Measurements from ENCODE around the gene BRDT.

The BRDT gene

DNA sequence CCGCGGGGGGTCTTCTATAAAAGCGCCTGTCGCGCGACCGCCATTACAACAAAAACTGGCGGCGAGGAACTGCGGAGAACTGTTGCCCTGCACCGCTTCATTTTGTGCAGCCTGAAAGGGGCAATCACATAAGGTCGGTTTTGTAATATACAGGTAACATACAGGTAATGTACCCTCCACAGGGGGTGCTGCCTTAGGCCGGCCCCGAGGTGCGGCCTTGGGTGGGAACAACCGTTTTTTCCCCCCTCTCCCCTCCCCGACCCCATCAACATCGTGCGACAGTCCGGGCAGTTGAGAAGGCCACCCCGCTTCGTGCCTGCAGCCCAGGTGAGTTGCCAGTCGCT lies at the start of gene BRDT:
BRDT (plus strand) TSS at position 46 of the 344 bp plus-strand sequence. CDS start 13,354 bp downstream, outside the sequence.
- DNase-seq (ENCODE audit: low read depth in 2 of 2), result no peak

DNA sequence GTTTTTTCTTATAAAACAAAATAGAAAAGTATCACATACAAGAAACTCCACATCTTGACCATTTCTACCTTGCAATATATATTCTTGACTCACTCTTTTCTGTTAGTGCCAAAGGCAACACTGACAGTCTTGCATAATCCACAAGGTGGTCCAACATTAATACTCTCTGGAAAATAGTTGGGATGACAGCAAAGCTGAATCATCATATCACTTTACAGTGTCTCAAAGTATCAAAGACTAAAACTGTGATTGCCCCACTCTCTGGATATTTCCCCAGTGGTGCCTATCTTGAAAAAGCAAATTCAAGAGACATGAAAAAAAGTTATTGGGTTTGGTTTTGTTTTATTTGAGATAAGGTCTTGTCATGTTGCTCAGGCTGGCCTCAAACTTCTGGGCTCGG lies 48.6 kb upstream of the BRDT start:
- DNase-seq (ENCODE audit: low read depth in 2 of 2), result no peak

DNA sequence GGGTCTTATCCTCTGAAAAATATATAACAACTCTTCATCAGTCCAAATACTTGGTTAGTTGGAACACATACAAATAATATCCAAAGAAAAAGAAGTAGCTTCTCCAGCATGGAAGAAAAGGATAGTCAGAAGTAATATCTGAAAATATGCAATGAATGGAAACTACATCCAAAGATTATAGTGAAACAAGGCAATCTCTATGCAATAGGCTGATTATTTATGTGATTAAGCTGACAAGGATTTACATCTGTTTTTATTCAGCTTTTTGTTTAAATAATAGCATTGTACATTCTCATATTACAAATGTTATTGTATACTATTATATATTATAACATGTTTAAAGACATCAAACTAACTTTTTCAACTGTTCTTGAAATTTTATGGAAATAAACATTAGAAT lies 48.0 kb upstream of the BRDT start:
- no peak for DNase-seq (ENCODE audit: low read depth in 2 of 2)

DNA sequence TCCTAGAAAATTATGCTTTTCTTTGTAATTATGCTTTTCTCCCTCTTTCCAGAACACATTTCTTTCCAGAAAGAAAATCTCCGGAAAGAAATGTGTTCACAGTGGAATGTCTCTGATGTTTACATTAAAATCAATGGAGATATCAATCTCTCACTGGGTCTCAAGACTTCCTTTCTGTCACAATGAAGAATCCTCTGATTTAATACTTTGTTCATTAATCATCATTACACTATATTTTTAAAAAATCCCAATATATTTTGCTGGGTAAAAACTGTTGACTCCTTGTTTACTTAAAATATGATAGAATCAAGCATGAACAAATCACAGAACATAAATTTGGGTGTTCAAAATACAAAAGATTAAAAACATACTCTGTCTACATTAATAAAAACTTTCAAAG lies 36.9 kb upstream of the BRDT start:
- no peak for DNase-seq (ENCODE audit: low read depth in 2 of 2)

DNA sequence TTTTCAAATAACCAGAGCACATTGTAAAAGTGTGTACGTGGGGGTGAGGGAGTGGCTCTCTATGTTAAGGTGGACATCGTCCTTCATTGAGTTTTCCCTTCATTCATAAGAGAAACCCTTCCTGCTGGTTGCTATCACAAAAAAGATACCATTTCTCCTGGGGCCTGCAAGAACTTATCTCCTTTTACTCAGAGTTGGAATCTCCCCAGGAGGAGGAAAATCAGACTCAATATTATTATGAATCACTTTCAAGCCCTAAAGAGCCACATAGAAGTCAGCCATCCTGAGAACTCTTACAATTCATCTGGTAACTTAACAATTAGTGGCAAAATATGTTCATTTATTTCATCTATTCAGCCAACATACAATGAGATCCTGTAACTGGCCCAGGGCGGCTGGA lies 36.2 kb upstream of the BRDT start:
- DNase-seq (ENCODE audit: low read depth in 2 of 2), result no peak

DNA sequence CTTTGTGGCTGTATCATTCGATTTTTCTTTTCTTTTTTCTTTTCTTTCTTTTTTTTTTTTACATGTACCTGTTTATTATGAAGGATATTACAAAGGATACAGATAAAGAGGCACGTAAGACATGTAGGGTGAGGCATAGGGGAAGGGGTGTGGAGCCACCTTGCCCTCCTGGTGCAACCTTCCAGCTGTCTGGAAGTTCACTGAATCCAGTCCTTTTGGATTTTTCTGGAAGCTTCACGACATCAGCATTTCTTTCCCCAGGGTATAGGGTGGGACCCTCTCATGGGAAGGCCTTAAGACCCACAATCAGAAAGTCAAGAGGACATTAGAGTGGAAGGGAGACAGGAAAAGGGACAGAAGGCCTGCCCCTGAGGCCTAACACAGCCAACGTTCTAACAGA lies 33.2 kb upstream of the BRDT start:
- DNase-seq (ENCODE audit: low read depth in 2 of 2), result no peak

DNA sequence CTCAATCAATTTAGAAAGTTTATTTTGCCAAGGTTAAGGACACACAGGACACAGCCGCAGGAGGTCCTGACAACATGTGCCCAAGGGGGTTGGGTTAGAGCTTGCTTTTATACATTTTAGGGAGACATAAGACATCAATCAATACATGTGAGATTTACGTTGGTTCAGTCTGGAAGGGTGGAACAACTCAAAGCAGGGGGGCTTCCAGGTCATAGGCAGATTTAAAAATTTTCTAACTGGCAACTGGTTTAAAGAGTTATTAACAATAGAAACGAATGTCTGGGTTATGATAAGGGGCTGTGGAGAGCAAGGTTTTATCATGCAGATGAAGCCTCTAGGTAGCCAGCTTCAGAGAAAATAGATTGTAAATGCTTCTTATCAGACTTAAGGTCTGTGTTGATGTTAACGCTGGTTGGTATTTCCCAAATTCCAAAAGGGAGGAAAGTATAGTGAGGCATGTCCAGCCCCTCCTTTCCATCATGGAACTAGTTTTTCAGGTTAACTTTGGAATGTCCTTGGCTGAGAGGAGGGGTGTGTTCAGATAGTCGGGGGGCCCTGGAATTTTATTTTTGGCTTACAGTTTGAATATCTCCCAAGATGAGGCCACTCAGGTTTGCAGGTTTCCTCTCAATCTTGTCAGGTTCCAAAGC lies 32.3 kb upstream of the BRDT start:
- DNase-seq (ENCODE audit: low read depth in 2 of 2), result no peak

DNA sequence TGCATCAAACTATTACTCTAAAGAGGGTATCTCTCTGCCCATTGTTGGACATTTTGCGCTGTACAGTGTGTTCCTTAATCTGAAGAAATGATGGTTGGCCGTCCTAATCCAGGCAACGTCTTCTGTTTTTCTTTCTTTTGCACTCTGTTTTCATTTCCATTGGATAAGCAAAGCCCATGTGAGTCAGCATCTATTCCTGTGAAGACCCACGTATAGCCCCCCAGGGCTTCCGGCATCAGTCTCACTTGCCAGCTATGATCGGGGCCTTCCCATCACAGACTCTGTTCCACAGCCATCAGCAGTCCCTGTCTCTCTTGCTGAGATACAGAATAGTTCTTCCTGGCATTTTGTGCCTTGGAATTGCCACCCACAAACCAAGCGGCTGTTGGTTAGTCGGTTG lies 29.2 kb upstream of the BRDT start:
- no peak for DNase-seq (ENCODE audit: low read depth in 2 of 2)

DNA sequence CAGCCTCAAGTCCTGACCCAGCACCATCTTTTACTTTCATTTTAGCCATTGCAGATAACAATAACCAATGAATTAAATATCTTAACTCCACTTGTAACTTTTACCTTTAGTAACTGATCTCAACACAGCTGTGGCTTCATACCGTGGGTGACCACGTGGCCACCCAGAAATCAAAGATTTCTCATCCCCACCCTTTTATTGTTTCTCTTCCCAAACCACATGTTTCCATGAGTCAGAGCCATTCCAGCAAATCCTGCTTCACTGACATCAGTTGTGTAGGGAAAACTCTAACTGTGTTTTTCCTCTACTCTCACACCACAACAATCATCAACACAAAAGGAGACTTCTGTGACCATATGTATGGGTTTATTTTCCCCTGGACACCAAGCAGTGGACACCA lies 25.1 kb upstream of the BRDT start:
- DNase-seq (ENCODE audit: low read depth in 2 of 2), result no peak

DNA sequence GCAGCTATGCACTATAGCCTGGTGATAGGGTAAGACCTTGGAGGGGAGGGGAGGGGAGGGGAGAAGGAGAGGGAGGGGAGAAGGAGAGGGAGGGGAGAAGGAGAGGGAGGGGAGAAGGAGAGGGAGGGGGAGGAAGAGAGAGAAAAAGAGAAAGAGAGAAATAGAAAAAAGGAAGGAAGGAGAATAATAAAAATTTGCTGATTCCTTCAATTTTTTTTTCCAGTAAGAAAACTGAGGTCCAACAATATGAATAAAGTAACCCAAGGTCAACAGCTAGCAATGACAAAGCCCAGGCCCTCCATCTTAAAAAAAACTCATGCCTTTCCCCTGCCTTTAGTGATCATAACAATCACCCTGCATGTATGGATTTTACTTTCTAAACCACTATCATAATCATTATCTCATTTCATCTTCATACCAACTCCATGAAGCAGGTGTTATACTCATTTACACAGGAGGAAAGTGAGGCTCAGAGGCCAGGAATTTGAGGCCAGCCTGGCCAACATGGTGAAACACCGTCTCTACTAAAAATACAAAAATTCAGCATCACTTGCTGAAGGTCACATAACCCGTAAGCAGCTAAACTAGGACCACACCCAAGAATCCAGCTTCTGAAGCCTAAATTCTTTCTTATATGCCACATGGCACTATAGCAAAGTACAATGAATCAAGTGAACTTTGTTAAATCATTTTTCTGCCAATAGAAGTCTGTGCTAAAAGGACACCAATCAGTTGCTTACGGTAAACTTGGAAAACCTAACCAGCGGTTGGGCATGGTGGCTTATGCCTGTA lies 23.4 kb upstream of the BRDT start:
- no peak for DNase-seq (ENCODE audit: low read depth in 2 of 2)

DNA sequence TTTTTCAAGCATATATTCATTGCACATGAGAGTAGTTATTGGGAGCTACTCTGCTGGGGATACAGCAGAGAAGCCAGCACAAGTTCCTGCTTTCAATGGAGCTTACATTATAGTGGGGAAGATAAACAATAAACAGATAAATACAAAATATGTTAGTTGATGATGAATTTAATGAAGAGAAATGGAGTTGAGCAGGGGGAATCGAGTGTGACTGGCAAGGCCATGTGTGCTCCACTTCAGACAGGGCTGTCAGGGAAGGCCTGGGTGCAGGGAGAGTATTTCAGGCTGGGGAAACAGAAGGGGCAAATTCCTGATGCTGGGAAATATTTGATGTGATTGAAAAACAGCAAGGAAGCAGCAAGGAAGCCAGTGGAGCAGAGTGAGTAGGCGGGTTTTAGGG lies 21.2 kb upstream of the BRDT start:
- DNase-seq (ENCODE audit: low read depth in 2 of 2), result no peak

DNA sequence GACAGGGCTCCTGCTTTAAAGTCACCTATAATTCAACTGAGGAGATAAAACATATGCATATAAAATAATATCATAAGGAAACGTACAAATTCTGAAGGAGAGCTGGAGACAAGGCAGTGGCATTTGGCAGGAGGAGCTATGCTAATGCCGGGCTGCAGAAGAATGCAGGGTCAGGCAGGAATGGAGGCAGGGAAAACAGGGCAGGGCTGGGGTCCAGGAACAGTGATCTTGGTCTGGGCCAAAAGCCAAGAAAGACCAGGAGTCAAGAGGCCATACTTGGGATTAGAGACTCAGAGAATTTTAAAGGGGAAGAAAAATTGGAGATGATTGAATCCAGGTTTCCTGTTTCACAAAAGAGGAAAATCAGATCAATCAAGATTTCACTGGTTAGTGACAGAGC lies 20.0 kb upstream of the BRDT start:
- DNase-seq (ENCODE audit: low read depth in 2 of 2), result no peak

DNA sequence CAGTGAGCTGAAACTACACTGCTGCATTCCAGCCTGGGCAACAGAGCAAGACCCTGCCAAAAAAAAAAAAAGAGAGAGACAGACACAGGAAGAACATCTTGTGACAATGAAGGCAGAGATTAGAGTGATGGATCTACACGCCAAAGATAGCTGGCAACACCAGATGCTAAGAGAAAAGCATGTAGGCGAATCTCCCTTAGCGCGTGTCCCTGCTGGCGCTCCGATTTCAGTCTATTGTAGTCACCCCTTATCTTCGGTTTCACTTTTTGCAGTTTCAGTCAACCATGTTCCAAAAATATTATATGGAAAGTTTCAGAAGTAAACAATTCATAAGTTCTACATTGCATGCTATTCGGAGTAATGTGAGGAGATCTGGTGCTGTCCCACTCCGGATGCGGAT lies 11.6 kb upstream of the BRDT start:
- no peak for DNase-seq (ENCODE audit: low read depth in 2 of 2)

DNA sequence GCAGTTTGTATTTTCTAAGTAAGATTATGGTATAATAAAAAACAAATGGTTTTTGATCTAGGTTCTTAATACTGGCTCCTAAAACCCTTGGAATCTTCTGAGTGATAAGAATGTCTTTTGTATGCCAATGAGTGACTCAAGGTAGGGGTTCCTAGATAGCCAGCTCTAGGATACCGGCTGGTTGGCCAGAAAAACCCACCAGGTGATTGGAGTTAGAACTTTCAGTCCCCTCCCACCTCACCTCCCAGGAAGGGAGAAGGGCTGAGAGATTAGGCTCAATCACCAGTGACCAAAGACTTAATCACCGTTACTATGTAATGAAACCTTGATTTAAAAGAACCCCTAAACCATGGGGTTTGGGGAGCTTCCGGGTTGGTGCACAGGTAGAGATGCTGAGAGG lies 8.7 kb upstream of the BRDT start:
- DNase-seq (ENCODE audit: low read depth in 2 of 2), result no peak

DNA sequence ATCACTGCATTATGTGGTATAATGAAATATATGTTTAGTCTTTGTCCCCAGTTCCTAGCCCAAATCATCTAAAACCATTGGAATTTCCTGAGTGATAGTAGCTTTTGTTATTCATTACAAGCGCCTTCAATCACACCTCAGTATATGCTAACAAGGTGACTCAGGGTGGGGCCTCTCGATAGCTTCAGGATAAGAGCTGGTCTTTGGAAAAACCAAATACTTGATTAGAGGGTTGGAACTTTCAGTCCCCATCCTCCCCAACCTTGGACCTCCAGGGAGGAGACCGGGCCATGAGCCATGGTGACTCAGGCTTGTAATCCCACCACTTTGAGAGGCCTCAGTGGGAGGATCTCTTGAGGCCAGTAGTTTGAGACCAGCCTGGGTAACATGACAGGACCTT lies 5.1 kb upstream of the BRDT start:
- no peak for DNase-seq (ENCODE audit: low read depth in 2 of 2)

DNA sequence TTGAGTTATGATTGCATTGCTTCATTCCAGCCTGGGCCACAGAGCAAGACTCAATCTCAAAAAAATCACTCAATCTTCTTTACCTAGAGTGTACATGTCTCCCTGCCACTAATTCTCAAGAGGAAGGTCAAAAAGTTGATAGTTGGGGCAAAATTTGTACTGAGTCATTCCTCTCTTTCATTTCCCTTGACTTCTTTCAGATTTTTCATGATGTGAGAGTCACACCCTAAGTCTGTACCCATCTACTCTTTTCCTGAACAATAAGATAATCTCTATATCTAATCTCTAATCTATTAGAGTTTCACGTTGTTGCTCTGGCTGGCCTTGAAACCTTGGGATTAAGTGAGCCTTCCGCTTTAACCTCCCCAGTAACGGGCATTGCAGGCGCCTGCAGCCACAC lies 1.1 kb upstream of the BRDT start:
- DNase-seq (ENCODE audit: low read depth in 2 of 2), result no peak

DNA sequence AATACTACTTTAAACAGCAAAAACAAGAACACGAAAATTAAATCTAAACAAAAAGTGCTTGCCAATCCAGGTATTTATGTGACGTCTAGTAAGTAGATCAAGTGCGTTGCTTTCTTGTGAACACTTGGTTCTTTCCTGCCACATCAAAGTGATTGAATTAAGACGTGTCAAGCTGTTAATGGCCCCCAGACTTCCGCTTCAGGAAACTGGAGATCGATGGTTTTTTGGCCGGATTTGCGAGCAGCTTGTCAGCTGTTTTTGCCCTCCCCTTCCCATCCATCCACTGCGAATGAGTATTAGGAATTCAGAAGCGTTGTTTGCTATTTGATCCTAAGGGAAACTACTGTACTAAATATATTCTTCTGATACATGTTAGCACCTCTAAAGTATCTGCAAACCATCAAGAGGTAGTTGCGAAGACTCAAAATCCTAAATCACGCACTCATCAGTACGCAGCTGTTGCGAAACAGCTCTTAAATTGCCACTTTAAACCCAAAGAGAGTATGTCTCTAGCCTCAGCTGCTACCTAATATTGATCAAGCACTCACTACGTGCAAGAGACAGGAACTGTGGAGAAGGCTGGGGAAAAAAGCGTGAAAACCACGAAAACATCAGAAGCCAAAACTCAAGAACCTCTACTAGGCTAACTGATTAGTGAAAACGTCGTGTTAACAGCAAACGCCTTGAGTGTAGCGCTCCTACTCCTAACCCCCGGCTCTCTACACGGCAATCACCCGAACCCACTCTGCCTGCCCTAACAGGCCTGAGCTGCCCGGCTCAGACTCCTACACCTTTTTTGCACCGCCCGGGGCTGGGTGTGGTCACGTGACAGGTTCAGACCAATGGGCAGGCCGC lies 473 bp upstream of the BRDT start:
- no peak for DNase-seq (ENCODE audit: low read depth in 2 of 2)

DNA sequence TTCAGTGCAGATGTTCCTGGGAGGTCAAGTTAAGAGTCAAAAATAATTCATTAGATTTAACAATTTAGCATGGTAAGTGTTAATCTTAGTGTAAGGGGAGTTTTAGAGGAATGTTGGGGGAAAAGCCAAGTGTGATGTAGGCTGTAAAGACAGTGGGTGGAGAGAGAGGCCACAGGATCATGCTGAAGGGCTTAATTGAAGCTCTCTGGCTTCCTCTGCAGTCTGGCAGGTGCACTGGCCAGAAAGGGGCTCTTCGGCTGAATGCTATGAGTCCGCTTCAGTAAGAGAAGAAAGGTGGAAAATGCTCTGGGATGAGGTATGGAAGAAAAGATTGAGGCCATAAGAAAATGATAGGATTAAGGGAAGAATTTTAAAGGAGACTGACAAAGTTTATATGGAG lies 3.0 kb downstream of the BRDT start:
- no peak for DNase-seq (ENCODE audit: low read depth in 2 of 2)

DNA sequence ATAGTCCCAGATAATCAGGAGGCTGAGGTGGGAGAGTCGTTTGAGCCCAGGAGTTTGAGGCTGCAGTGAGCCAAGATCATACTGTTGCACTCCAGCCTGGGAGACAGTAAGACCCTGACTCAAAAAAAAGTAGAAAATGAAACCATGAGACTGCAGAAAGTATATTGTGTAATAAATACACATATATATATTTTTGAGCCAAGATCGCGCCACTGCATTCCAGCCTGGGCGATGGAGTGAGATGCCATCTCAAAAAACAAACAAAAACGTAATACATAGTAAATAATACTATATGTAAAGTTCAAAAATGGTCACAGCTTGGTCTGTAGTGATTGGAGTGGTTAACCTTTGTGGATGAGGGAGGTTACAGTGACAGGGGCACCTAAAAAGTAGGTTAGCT lies 9.7 kb downstream of the BRDT start:
- no peak for DNase-seq (ENCODE audit: low read depth in 2 of 2)

DNA sequence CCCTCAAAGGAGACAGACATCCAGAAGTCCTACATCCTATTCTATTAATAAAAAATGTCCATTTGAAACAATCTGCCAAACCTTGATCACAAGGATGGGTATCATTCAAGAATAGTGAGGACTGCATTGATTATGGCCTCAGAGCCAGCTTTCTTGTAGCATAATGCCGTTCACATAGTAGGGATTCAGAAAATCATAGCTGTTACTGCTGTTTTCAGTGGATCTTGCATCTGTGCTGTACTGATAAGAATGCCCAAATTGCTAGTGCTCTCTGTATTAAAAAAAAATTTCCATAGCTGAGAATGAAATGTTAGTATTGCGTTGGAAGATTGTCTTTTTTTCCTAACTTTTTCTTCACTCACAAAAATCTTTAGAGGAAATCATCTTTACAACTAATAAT lies 19.1 kb downstream of the BRDT start:
- no peak for DNase-seq (ENCODE audit: low read depth in 2 of 2)

DNA sequence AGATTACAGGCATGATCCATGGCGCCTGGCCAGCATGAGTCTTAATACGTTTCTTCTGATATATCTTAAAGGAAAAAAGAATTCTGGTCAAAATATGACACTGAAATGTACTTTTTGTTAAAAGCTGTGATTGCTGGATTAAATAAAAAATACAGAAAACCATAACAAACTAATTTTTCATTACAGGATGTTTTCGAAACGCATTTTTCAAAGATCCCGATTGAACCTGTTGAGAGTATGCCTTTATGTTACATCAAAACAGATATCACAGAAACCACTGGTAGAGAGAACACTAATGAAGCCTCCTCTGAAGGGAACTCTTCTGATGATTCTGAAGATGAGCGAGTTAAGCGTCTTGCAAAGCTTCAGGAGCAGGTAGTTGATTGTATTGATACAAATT lies 30.2 kb downstream of the BRDT start:
- no peak for DNase-seq (ENCODE audit: low read depth in 2 of 2)

DNA sequence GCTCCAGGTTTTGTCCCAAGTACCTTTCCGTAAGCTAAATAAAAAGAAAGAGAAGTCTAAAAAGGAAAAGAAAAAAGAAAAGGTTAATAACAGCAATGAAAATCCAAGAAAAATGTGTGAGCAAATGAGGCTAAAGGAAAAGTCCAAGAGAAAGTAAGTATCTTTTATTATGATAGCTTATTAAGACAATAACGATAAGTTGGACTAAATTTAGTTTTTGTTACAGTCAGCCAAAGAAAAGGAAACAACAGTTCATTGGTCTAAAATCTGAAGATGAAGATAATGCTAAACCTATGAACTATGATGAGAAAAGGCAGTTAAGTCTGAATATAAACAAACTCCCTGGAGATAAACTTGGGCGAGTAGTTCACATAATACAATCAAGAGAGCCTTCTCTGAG lies 31.5 kb downstream of the BRDT start:
- DNase-seq (ENCODE audit: low read depth in 2 of 2), result no peak

Measured in stimulated activated CD8-positive, alpha-beta memory T cell treated with anti-CD3 and anti-CD28 coated beads, Interleukin-15, amount 100 ng/mL, for 4 hours (primary cell).